ENCODE results near the gene ATP6V0D1.

DNA sequence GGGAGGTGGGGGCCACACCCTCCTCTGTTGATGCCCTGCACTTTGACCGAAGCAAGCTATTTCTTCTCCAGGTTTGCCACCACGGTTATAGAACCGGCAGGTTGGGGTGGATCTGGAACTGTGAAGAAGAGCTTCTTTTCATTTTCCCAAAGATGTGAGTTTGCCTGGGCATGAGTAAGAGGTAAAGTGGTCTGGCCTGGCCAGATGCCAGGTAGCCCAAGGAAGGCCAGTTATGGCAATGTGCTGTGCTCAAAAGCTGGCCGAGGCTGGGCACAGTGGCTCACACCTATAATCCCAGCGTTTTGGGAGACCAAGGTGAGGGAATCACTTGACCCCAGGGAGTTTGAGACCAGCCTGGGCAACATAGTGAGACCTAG is 18.7 kb downstream of the ATP6V0D1 start:
- TF ChIP-seq, protein P1, sequence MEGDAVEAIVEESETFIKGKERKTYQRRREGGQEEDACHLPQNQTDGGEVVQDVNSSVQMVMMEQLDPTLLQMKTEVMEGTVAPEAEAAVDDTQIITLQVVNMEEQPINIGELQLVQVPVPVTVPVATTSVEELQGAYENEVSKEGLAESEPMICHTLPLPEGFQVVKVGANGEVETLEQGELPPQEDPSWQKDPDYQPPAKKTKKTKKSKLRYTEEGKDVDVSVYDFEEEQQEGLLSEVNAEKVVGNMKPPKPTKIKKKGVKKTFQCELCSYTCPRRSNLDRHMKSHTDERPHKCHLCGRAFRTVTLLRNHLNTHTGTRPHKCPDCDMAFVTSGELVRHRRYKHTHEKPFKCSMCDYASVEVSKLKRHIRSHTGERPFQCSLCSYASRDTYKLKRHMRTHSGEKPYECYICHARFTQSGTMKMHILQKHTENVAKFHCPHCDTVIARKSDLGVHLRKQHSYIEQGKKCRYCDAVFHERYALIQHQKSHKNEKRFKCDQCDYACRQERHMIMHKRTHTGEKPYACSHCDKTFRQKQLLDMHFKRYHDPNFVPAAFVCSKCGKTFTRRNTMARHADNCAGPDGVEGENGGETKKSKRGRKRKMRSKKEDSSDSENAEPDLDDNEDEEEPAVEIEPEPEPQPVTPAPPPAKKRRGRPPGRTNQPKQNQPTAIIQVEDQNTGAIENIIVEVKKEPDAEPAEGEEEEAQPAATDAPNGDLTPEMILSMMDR (conservative IDR thresholded peaks at IDR 0.05 in 1 of 2, IDR thresholded peaks at IDR 0.05 in 1 of 2; ENCODE audit: extremely low read depth in 1 of 2, insufficient read depth in 1 of 2, low read depth in 1 of 2, low read length in 2 of 2): no peak
- no peak for TF ChIP-seq EZH2 (IDR thresholded peaks at IDR 0.05; ENCODE audit: borderline replicate concordance, low read length)

All from mammary epithelial cell (primary cell).